Neural progenitor cell (in vitro differentiated cells): ENCODE results near the gene GRK6. TPM values are rescaled to one million over a fixed set of nuclear protein-coding genes. Genes with fewer than 3 reads are reported as not detected.
A peak's percentile ranks its signal among the peaks of the same experiment; 100 is the strongest.

Source experiments
- DNase-seq: peaks from one replicate; pipeline ENCODE4 v3.0.0-alpha.2; 2016; ENCODE audit warnings: low spot score
- H2AFZ ChIP-seq: fragments of 200-600 bp; sonication (generic); replicated peaks from 2 replicates; pipeline ENCODE4 v1.6.1; 2016; ENCODE audit warnings: antibody characterized with exemption
- H3F3A ChIP-seq: fragments of 200-600 bp; sonication (generic); 2 replicates; pipeline ENCODE4 v1.6.1; 2016; ENCODE audit warnings: antibody characterized with exemption, low read depth
- H3K27ac ChIP-seq: fragments of 200-600 bp; sonication (generic); 2 replicates; pipeline ENCODE4 v1.5.1; 2016; ENCODE audit warnings: mild to moderate bottlenecking
- H3K27me3 ChIP-seq: fragments of 200-600 bp; sonication (generic); 2 replicates; pipeline ENCODE4 v1.6.1; 2016; ENCODE audit warnings: mild to moderate bottlenecking, moderate library complexity
- H3K36me3 ChIP-seq: fragments of 200-600 bp; sonication (generic); 2 replicates; pipeline ENCODE4 v1.5.1; 2016
- H3K4me1 ChIP-seq: fragments of 200-600 bp; sonication (generic); 2 replicates; pipeline ENCODE4 v1.6.1; 2016; ENCODE audit warnings: mixed run types
- H3K4me2 ChIP-seq: fragments of 200-600 bp; sonication (generic); 2 replicates; pipeline ENCODE4 v1.6.1; 2016
- H3K4me3 ChIP-seq: fragments of 200-600 bp; sonication (generic); 2 replicates; pipeline ENCODE4 v1.5.1; 2016
- H3K79me2 ChIP-seq: fragments of 200-600 bp; sonication (generic); 2 replicates; pipeline ENCODE4 v1.6.1; 2016; ENCODE audit warnings: low read depth
- H3K9ac ChIP-seq: fragments of 200-600 bp; sonication (generic); 2 replicates; pipeline ENCODE4 v1.6.1; 2016
- H3K9me3 ChIP-seq: fragments of 200-600 bp; sonication (generic); 2 replicates; pipeline ENCODE4 v1.5.1; 2016; ENCODE audit warnings: low read depth
- H4K20me1 ChIP-seq: fragments of 200-600 bp; sonication (generic); 2 replicates; pipeline ENCODE4 v1.6.1; 2016; ENCODE audit warnings: low read depth
- H3K27ac Mint-ChIP-seq: 3 replicates; pipeline ENCODE4 v1.8.0; 2021; ENCODE audit warnings: mixed read lengths
- H3K27me3 Mint-ChIP-seq: 2 replicates; pipeline ENCODE4 v1.8.0; 2022; ENCODE audit warnings: low read depth, mild to moderate bottlenecking, inconsistent platforms, moderate library complexity, mixed read lengths; ENCODE audit not compliant: insufficient read depth
- H3K36me3 Mint-ChIP-seq: 3 replicates; pipeline ENCODE4 v1.8.0; 2021; ENCODE audit warnings: mixed read lengths
- H3K4me1 Mint-ChIP-seq: 3 replicates; pipeline ENCODE4 v1.8.0; 2021; ENCODE audit warnings: mixed read lengths
- H3K4me3 Mint-ChIP-seq: 3 replicates; pipeline ENCODE4 v1.8.0; 2021; ENCODE audit warnings: mild to moderate bottlenecking, moderate library complexity, mixed read lengths
- H3K9me3 Mint-ChIP-seq: 3 replicates; pipeline ENCODE4 v1.8.0; 2020; ENCODE audit warnings: mixed read lengths
- CTCF ChIP-seq: fragments of 200-600 bp; sonication (generic); IDR thresholded peaks from 2 replicates; pipeline ENCODE4 v1.5.1; 2017; ENCODE audit warnings: antibody characterized with exemption, mild to moderate bottlenecking
- EZH2 ChIP-seq: fragments of 200-600 bp; sonication (generic); IDR thresholded peaks from 2 replicates; pipeline ENCODE4 v1.6.1; 2017; ENCODE audit warnings: antibody characterized with exemption, mild to moderate bottlenecking, moderate library complexity
- EZH2phosphoT487 ChIP-seq: fragments of 200-600 bp; sonication (generic); IDR thresholded peaks from 2 replicates; pipeline ENCODE4 v1.6.1; 2017; ENCODE audit warnings: antibody characterized with exemption
- total RNA-seq: library from RNA; depleted of rRNA; stranded (reverse); fragments of >200 nt; gene quantifications from 2 replicates; pipeline ENCODE4 v1.2.3, GENCODE V29; 2015; ENCODE audit warnings: low replicate concordance

Gene GRK6
- total RNA-seq, 1 donor from 2014 or later = 24.0 TPM

DNA sequence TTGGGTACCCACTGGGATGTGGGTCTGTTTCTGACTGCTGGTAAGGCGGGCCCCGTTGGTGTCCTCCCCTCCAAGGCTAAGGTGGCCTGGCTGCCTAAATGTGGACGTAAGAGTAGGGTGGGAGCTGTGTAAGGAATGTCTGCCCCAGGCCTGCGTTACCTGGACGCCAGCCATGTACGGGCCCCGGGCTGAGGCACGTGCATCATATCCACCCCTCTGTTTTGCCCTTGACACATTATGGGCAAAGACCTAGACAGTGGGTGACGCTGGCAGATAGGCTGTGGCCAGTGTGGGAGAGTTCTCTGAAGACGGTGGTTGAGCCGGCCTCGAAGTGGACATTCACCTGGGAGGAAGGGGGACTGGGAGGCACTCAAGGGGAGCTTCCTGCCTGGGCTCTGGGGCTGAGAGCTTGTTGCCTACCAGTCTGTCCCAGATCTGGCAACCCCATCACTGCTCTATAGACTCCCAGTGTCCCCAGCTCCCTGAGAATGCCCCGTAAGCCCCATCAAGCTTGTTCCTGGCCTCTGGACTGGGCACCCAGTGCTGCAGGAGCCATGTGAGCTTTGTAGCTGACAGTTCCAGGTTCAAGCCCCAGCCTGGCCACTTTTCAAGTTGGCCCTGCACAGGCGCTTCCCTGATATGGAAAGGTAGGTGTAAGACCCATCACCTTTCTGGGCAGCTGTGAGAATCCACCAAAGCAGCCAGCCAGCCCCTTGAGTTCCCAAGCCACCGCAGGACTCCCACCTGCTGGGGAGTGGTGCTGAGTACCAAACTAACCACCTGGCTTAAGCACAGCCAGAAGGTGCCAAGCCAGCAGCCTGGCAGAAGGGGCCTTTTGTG lies 16.9 kb downstream of the GRK6 start:
- H3K4me1 Mint-ChIP-seq = peaks cover 27% of the 10 kb centered on the region
- H3K4me3 Mint-ChIP-seq = no peak overlapping the region
- no peaks in the 10 kb centered on the region for H3K79me2 ChIP-seq

GRCh38 chr5:177444106-177445051 lies 17.9 kb downstream of the GRK6 start:
- Histone ChIP-seq H3K9ac (no peak overlapping the region), H3K9me3 (no peaks in the 10 kb centered on the region), H3K27ac (no peak overlapping the region), H3K4me2 (no peak overlapping the region), H2AFZ (no peak overlapping the region), H3K36me3 (no peaks in the 10 kb centered on the region), H3F3A (peaks cover 38% of the 10 kb centered on the region), H3K4me1 (peaks cover 17% of the 10 kb centered on the region), H3K79me2 (no peaks in the 10 kb centered on the region), H3K27me3 (no peaks in the 10 kb centered on the region), H3K4me3 (no peak overlapping the region), H4K20me1 (peaks cover 12% of the 10 kb centered on the region)
- Mint-ChIP-seq H3K27me3 (peaks cover 18% of the 10 kb centered on the region), H3K27ac (peak overlapping the region; percentile 27), H3K9me3 (no peaks in the 10 kb centered on the region), H3K4me1 (peaks cover 37% of the 10 kb centered on the region), H3K36me3 (peaks cover 6% of the 10 kb centered on the region), H3K4me3 (peak overlapping the region; percentile 87)
- TF ChIP-seq EZH2 (no peak), EZH2phosphoT487 (no peak), CTCF (no peak)
- no peak for DNase-seq

More for the DNA sequence above, 16.9 kb downstream of the GRK6 start:
- peaks cover 14% of the 10 kb centered on the region for H3K27me3 Mint-ChIP-seq
- H2AFZ ChIP-seq = no peak overlapping the region
- H3K27me3 ChIP-seq = no peaks in the 10 kb centered on the region
- H3K36me3 ChIP-seq = no peaks in the 10 kb centered on the region
- H3K4me1 ChIP-seq = peaks cover 17% of the 10 kb centered on the region
- H4K20me1 ChIP-seq = peaks cover 2% of the 10 kb centered on the region
- H3F3A ChIP-seq = peaks cover 28% of the 10 kb centered on the region
- no peaks in the 10 kb centered on the region for H3K9me3 Mint-ChIP-seq
- no peak for DNase-seq
- no peaks in the 10 kb centered on the region for H3K9me3 ChIP-seq
- H3K27ac Mint-ChIP-seq = no peak overlapping the region
- H3K9ac ChIP-seq = no peak overlapping the region
- H3K36me3 Mint-ChIP-seq = peaks cover 10% of the 10 kb centered on the region
- H3K4me3 ChIP-seq = no peak overlapping the region
- H3K4me2 ChIP-seq = no peak overlapping the region
- TF ChIP-seq CTCF (no peak), EZH2phosphoT487 (no peak), EZH2 (no peak)
- no peak overlapping the region for H3K27ac ChIP-seq

- H4K20me1 ChIP-seq = peaks cover 16% of the 10 kb centered on the region
- Mint-ChIP-seq H3K4me1 (peaks cover 42% of the 10 kb centered on the region), H3K27me3 (peaks cover 14% of the 10 kb centered on the region), H3K36me3 (no peaks in the 10 kb centered on the region), H3K9me3 (no peaks in the 10 kb centered on the region), H3K4me3 (peak overlapping the region; percentile 87), H3K27ac (peak overlapping the region; percentile 95)
- peak overlapping the region; percentile 93 for H3K4me3 ChIP-seq
- H3K36me3 ChIP-seq = no peaks in the 10 kb centered on the region
- H3K9ac ChIP-seq = no peak overlapping the region
- no peaks in the 10 kb centered on the region for H3K79me2 ChIP-seq
- no peak overlapping the region for H2AFZ ChIP-seq
- H3K4me1 ChIP-seq = peaks cover 17% of the 10 kb centered on the region
- H3K9me3 ChIP-seq = no peaks in the 10 kb centered on the region
- H3K27ac ChIP-seq = no peak overlapping the region
- peaks cover 39% of the 10 kb centered on the region for H3F3A ChIP-seq
- TF ChIP-seq CTCF (no peak), EZH2 (no peak), EZH2phosphoT487 (no peak)
- no peaks in the 10 kb centered on the region for H3K27me3 ChIP-seq
- no peak for DNase-seq
- peak overlapping the region; percentile 80 for H3K4me2 ChIP-seq
These were observed 18.8 kb downstream of the GRK6 start for GRCh38 chr5:177445052-177445916.
